DND-41 (cell line): Measurements from ENCODE around the gene MRPL14.

ENCODE experiments used
- ATAC-seq: fragments of 200-7000 bp; cut with Tn5 transposase; 3 replicates; pipeline ENCODE4 v1.9.1; 2021; ENCODE audit warnings: low read depth; ENCODE audit not compliant: insufficient read depth
- DNase-seq: peaks from one replicate; pipeline ENCODE4 v3.0.0-alpha.2; 2020
- H2AFZ ChIP-seq: 2 replicates; pipeline ENCODE4 v1.6.0; 2012; ENCODE audit warnings: low read depth, low read length
- H3K27ac ChIP-seq: 2 replicates; pipeline ENCODE4 v1.5.1; 2012; ENCODE audit warnings: low read length, inconsistent platforms
- H3K27me3 ChIP-seq: fragments of 200-600 bp; sonication (generic); 2 replicates; pipeline ENCODE4 v1.6.0; 2012; ENCODE audit warnings: low read length, mild to moderate bottlenecking, inconsistent platforms; ENCODE audit not compliant: insufficient read depth, poor library complexity
- H3K36me3 ChIP-seq: 2 replicates; pipeline ENCODE4 v1.5.1; 2012; ENCODE audit warnings: low read length, inconsistent platforms; ENCODE audit not compliant: insufficient read depth
- H3K4me1 ChIP-seq: 2 replicates; pipeline ENCODE4 v1.5.1; 2012; ENCODE audit warnings: mild to moderate bottlenecking, low read length; ENCODE audit not compliant: insufficient read depth
- H3K4me2 ChIP-seq: 2 replicates; pipeline ENCODE4 v1.6.0; 2012; ENCODE audit warnings: mild to moderate bottlenecking, moderate library complexity, low read length, inconsistent platforms; ENCODE audit not compliant: insufficient read depth
- H3K4me3 ChIP-seq, 2 experiments: fragments of 200-600 bp in 1 of 2; shearing (Covaris generic) in 1 of 2; 2 replicates each; pipeline ENCODE4 v1.5.1; 2012 to 2016; ENCODE audit warnings: inconsistent platforms in 2 of 2, low read length in 2 of 2, mild to moderate bottlenecking in 2 of 2, low read depth in 1 of 2, moderate library complexity in 1 of 2
- H3K79me2 ChIP-seq: 2 replicates; pipeline ENCODE4 v1.6.0; 2012; ENCODE audit warnings: low read length, inconsistent platforms; ENCODE audit not compliant: insufficient read depth
- H3K9ac ChIP-seq: 2 replicates; pipeline ENCODE4 v1.6.0; 2012; ENCODE audit warnings: low read depth, mild to moderate bottlenecking, inconsistent platforms, low read length, moderate library complexity
- H3K9me3 ChIP-seq: 2 replicates; pipeline ENCODE4 v1.5.1; 2012; ENCODE audit warnings: low read length, moderate library complexity, mild to moderate bottlenecking, inconsistent platforms; ENCODE audit not compliant: insufficient read depth, severe bottlenecking
- H4K20me1 ChIP-seq: 2 replicates; pipeline ENCODE4 v1.6.0; 2012; ENCODE audit warnings: low read length; ENCODE audit not compliant: insufficient read depth
- CTCF ChIP-seq: IDR thresholded peaks from 2 replicates; pipeline ENCODE4 v1.5.1; 2012; ENCODE audit warnings: borderline replicate concordance, low read length, moderate library complexity, mild to moderate bottlenecking; ENCODE audit not compliant: poor library complexity, severe bottlenecking; ENCODE audit errors: extremely low read depth
- EZH2 ChIP-seq: IDR thresholded peaks from 3 replicates; pipeline ENCODE4 v1.6.1; 2012; ENCODE audit warnings: borderline replicate concordance, low read depth, mild to moderate bottlenecking, moderate library complexity, low read length, inconsistent platforms; ENCODE audit not compliant: severe bottlenecking

MRPL14 gene

DNA sequence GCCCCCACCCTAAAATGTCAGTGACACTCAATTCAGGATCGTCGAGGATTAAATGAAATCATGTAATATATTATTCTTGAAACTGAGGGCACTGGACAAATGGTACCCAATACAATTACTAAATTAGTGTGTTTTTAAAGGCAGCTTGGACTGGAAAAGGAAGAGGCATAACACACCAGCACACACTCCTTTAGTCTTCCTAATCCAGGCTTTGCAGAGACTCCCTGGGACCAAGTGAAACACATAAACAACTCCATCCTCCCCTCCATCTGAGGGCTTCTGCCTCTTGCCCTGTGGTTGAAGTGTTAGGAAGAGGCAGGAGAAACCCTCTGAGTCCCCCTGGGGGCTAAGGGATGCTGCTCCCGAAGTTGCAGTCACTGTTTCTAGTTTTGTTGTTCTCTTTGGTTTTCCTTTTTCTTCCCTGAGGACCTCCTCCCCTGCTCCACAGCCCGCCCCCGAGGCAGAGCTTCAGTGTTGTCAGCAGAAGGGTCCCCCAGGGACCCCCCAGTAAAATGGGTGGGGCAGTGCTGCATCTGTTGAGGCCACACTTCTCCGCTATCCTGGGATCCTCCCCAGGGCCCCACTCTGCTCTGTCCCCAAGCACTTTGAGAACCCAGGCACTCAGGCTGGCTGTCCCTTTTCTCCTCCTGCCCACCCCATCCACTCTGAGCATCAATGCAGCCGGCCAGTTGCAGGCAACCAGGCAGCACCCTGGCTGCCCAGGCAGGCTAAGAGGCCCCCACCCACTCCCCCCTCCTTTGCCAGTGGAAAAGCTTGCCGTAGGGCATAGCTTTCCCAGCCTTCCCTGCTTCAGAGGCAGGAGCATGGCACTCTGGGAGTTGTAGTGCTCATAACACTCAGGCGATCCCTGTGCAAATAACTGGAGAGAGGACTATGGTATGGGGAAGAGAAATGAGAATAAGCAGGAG lies 6.0 kb upstream of the MRPL14 start:
- Histone ChIP-seq H3K79me2 (no peaks in the 10 kb centered on the region), H3K9me3 (no peaks in the 10 kb centered on the region), H3K4me2 (no peak overlapping the region), H2AFZ (no peak overlapping the region), H3K4me1 (peaks cover 7% of the 10 kb centered on the region), H3K9ac (no peak overlapping the region), H3K27me3 (no peaks in the 10 kb centered on the region), H3K27ac (no peak overlapping the region), H4K20me1 (peaks cover 11% of the 10 kb centered on the region), H3K36me3 (no peaks in the 10 kb centered on the region), H3K4me3 (no peak overlapping the region)
- DNase-seq (no peak), ATAC-seq (peak; percentile 66; the same call in 2 of the 3 replicates)
- TF ChIP-seq EZH2 = no peak
- TF ChIP-seq CTCF = no peak

- Histone ChIP-seq H4K20me1 (peaks cover 11% of the 10 kb centered on the region), H3K4me3 (no peak overlapping the region), H3K9me3 (no peaks in the 10 kb centered on the region), H3K27me3 (no peaks in the 10 kb centered on the region), H3K9ac (no peak overlapping the region), H3K4me2 (no peak overlapping the region), H3K27ac (no peak overlapping the region), H3K4me1 (peaks cover 13% of the 10 kb centered on the region), H2AFZ (no peak overlapping the region), H3K79me2 (peaks cover 5% of the 10 kb centered on the region; the same call in 1 of the 2 replicates), H3K36me3 (no peaks in the 10 kb centered on the region)
- no peak for ATAC-seq
- TF ChIP-seq CTCF = no peak
- no peak for DNase-seq
These were observed 5.2 kb upstream of the MRPL14 start for GRCh38 chr6:44132476-44132875.

- no peak overlapping the region for H3K9ac ChIP-seq
These were observed 4.6 kb upstream of the MRPL14 start for GRCh38 chr6:44131892-44132291.

More at GRCh38 chr6:44131892-44132291, 4.6 kb upstream of the MRPL14 start:
- ATAC-seq = no peak
- Histone ChIP-seq H3K27me3 (no peaks in the 10 kb centered on the region), H3K79me2 (peaks cover 8% of the 10 kb centered on the region), H4K20me1 (peaks cover 11% of the 10 kb centered on the region), H3K9me3 (no peaks in the 10 kb centered on the region), H2AFZ (no peak overlapping the region), H3K4me2 (no peak overlapping the region), H3K4me3 (no peak overlapping the region), H3K4me1 (peaks cover 13% of the 10 kb centered on the region), H3K36me3 (no peaks in the 10 kb centered on the region), H3K27ac (no peak overlapping the region)
- no peak for DNase-seq
- TF ChIP-seq EZH2 (no peak), CTCF (no peak)
